Measurements from ENCODE around the gene RCSD1. TPM values are rescaled to one million over a fixed set of nuclear protein-coding genes. Genes with fewer than 3 reads are reported as not detected.

RCSD1 gene
- total RNA-seq, 1 donor from 2014 or later = 0.98 TPM

GRCh38 chr1:167669209-167670124 lies 39.4 kb downstream of the RCSD1 start:
- FAIRE-seq (no peak), DNase-seq (ENCODE audit: low read depth) (no peak)
- peak overlapping the region; percentile 28 for H3K4me3 Mint-ChIP-seq (ENCODE audit: unreplicated experiment)
- H3K27me3 Mint-ChIP-seq (ENCODE audit: low read depth, unreplicated experiment) = peaks cover 25% of the 10 kb centered on the region
- TF ChIP-seq CTCF (IDR thresholded peaks at IDR 0.05; ENCODE audit: insufficient read depth, low read depth, low read length) (no peak), EZH2 (IDR thresholded peaks at IDR 0.05; ENCODE audit: insufficient read depth, low read length) (no peak)
- Histone ChIP-seq H3K4me3 (ENCODE audit: insufficient read depth, low read depth, low read length) (no peak overlapping the region), H3K27ac (ENCODE audit: low read depth, low read length) (no peak overlapping the region), H3K9ac (ENCODE audit: low read length) (no peak overlapping the region), H2AFZ (ENCODE audit: low read depth, low read length) (no peak overlapping the region), H3K4me1 (ENCODE audit: insufficient read depth, low read length) (peaks cover 4% of the 10 kb centered on the region), H3K9me3 (ENCODE audit: insufficient read depth, low read depth, low read length) (no peaks in the 10 kb centered on the region), H3K27me3 (ENCODE audit: insufficient read depth, low read length) (no peaks in the 10 kb centered on the region), H3K36me3 (ENCODE audit: insufficient read depth, low read length) (no peaks in the 10 kb centered on the region), H3K79me2 (ENCODE audit: insufficient read depth, low read length) (no peaks in the 10 kb centered on the region), H3K4me2 (ENCODE audit: low read length) (no peak overlapping the region), H4K20me1 (ENCODE audit: insufficient read depth, low read length) (no peaks in the 10 kb centered on the region)
- H3K9me3 Mint-ChIP-seq (ENCODE audit: unreplicated experiment) = peaks cover 3% of the 10 kb centered on the region
- no peaks in the 10 kb centered on the region for H3K36me3 Mint-ChIP-seq (ENCODE audit: low read depth, unreplicated experiment)
- H3K4me1 Mint-ChIP-seq (ENCODE audit: low read depth, unreplicated experiment) = peaks cover 17% of the 10 kb centered on the region
- H3K27ac Mint-ChIP-seq (ENCODE audit: unreplicated experiment) = no peak overlapping the region

GRCh38 chr1:167670563-167670962 lies 40.5 kb downstream of the RCSD1 start:
- DNase-seq (ENCODE audit: low read depth) = no peak
- Histone ChIP-seq H3K4me3 (ENCODE audit: insufficient read depth, low read depth, low read length) (no peak overlapping the region), H3K9ac (ENCODE audit: low read length) (no peak overlapping the region), H3K79me2 (ENCODE audit: insufficient read depth, low read length) (no peaks in the 10 kb centered on the region), H2AFZ (ENCODE audit: low read depth, low read length) (no peak overlapping the region), H4K20me1 (ENCODE audit: insufficient read depth, low read length) (no peaks in the 10 kb centered on the region), H3K27ac (ENCODE audit: low read depth, low read length) (no peak overlapping the region), H3K4me2 (ENCODE audit: low read length) (no peak overlapping the region), H3K36me3 (ENCODE audit: insufficient read depth, low read length) (no peaks in the 10 kb centered on the region), H3K27me3 (ENCODE audit: insufficient read depth, low read length) (no peaks in the 10 kb centered on the region), H3K4me1 (ENCODE audit: insufficient read depth, low read length) (peaks cover 4% of the 10 kb centered on the region), H3K9me3 (ENCODE audit: insufficient read depth, low read depth, low read length) (no peaks in the 10 kb centered on the region)
- FAIRE-seq = no peak
- H3K9me3 Mint-ChIP-seq (ENCODE audit: unreplicated experiment) = peaks cover 3% of the 10 kb centered on the region
- no peak overlapping the region for H3K4me3 Mint-ChIP-seq (ENCODE audit: unreplicated experiment)
- H3K27ac Mint-ChIP-seq (ENCODE audit: unreplicated experiment) = no peak overlapping the region
- TF ChIP-seq EZH2 (IDR thresholded peaks at IDR 0.05; ENCODE audit: insufficient read depth, low read length) (no peak), CTCF (IDR thresholded peaks at IDR 0.05; ENCODE audit: insufficient read depth, low read depth, low read length) (no peak)
- H3K27me3 Mint-ChIP-seq (ENCODE audit: low read depth, unreplicated experiment) = peaks cover 25% of the 10 kb centered on the region
- H3K36me3 Mint-ChIP-seq (ENCODE audit: low read depth, unreplicated experiment) = no peaks in the 10 kb centered on the region
- peaks cover 15% of the 10 kb centered on the region for H3K4me1 Mint-ChIP-seq (ENCODE audit: low read depth, unreplicated experiment)

Measured in astrocyte (in vitro differentiated cells and primary cell).